Tongue (tissue), 2 donors: Measurements from ENCODE around the gene RPIA. TPM values are rescaled to one million over a fixed set of nuclear protein-coding genes. Genes with fewer than 3 reads are reported as not detected.
"Not testable (repeated sequence)": the region's sequence is repeated elsewhere in the genome, so short reads cannot be mapped to it uniquely, and the experiment has no call there.

Experiments used
- DNase-seq: peaks from one replicate; pipeline ENCODE4 v3.0.0-alpha.2; 2015
- total RNA-seq: library from RNA; depleted of rRNA; stranded (reverse); fragments of >200 nt; gene quantifications from one replicate; pipeline ENCODE4 v1.2.3, GENCODE V29; 2014

Gene RPIA
- total RNA-seq, 1 donor from 2014 or later = 17.4 TPM

DNA sequence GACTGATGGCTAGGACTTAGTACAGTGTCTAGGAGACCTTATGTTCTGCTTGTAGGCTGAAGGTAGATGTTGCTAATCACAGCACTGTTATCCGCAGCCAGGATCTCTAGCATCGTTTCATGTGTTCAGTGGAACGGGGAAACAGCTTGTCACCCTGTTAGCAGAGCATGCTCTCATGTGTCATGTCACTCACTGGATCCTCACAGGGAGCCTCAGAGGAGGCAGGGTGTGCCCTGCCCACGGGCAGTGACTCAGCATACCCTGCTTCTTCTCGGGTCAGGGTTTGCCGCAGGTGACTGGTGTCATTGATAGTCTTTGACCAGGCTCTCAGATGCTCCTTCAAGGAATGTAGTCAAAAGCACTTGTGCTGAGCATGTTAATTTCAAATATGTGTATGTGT is 44.4 kb downstream of the RPIA start:
- DNase-seq = no peak

GRCh38 chr2:88736437-88736836 is 45.0 kb downstream of the RPIA start:
- DNase-seq = no peak

DNA sequence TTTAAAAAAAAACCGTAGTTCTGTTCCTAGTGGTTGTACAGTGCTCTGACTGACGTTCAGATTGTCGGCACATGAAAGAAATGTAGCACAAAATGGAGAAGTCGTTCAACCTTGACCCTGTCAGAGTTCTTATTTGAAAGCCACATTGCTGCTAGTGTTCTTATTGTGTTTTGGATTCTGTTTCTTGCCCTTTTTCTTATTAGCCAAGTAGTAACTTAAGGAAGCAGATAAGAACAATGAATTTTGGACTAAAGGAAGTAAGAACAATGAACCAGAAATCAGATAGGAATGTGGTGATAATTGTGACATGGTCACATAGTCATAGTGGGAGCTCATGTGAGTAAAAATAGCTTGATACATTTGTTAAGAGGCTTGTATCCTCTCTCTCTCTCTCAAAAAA is 45.9 kb downstream of the RPIA start:
- DNase-seq = no peak

DNA sequence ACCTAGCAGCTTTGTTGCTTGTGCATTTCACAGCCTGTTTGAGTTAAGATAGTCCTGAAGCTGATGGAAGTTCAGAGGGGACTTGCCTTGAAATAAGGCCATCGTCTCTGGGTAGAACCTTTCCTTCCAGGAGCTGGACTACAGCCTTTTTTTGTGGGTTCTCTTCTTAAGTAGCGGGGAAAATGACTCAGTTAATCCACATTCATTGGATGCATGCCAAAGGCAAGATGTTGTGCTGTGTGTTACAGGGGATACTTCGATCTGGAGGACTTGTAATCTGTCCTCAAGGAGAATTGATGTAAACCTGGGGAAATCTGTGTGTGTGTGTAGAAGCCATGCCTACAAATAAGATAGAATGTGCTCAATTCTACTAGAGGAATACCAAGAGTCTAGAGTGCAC is 46.8 kb downstream of the RPIA start:
- no peak for DNase-seq

- DNase-seq = peak; percentile 80
These were observed 48.6 kb downstream of the RPIA start for GRCh38 chr2:88739985-88740600.

- DNase-seq = no peak
These were observed 55.5 kb downstream of the RPIA start for GRCh38 chr2:88746929-88747490.

- DNase-seq = no peak
These were observed 56.5 kb downstream of the RPIA start for GRCh38 chr2:88747990-88748389.

DNA sequence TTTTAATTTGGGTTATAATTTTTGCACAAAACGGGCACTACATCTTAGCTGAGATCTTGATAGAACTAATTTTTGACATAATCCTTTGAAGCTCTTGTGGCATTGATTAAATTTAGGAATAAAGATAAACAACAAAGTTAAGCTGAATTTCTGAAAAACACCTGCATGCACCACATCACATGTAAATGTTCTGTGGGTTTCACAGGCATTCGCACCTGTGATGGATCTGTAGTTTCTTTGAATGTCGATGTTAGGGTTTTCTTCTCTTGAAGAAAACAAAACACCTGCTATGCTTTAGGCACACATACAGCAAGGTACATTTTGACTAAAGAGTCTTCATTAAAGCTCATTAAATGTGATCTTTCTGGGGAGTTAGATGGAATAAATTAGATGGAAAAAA is 60.3 kb downstream of the RPIA start:
- DNase-seq = no peak

- peak; percentile 17 for DNase-seq
These were observed 62.5 kb downstream of the RPIA start for GRCh38 chr2:88753833-88754584.

- no peak for DNase-seq
These were observed 63.3 kb downstream of the RPIA start for GRCh38 chr2:88754585-88755320.

GRCh38 chr2:88755836-88756235 is 64.4 kb downstream of the RPIA start:
- DNase-seq = no peak

DNA sequence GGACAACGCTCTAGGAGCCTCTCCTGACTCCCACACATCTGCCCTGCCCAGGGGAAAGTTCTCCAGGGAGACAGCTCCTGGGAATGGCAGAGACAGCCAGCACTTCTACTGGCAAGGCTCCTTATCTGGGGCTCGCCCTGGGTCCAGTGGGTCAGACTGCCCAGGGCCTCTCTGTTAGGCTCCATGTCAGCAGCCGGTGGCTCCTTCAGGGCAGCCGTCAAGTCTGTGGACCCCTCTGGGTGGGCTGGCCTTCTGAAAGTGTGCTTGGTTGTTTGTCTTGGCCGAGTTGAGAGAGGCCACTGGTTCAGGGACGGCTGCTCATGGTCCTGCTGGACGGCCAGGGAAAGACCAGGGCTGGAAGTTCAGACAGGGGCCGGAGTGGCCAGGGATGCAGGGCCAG is 65.6 kb downstream of the RPIA start:
- DNase-seq = no peak

- not testable (repeated sequence) for DNase-seq
These were observed 67.2 kb downstream of the RPIA start for GRCh38 chr2:88758702-88759101.

GRCh38 chr2:88760819-88761598 is 69.5 kb downstream of the RPIA start:
- no peak for DNase-seq

DNA sequence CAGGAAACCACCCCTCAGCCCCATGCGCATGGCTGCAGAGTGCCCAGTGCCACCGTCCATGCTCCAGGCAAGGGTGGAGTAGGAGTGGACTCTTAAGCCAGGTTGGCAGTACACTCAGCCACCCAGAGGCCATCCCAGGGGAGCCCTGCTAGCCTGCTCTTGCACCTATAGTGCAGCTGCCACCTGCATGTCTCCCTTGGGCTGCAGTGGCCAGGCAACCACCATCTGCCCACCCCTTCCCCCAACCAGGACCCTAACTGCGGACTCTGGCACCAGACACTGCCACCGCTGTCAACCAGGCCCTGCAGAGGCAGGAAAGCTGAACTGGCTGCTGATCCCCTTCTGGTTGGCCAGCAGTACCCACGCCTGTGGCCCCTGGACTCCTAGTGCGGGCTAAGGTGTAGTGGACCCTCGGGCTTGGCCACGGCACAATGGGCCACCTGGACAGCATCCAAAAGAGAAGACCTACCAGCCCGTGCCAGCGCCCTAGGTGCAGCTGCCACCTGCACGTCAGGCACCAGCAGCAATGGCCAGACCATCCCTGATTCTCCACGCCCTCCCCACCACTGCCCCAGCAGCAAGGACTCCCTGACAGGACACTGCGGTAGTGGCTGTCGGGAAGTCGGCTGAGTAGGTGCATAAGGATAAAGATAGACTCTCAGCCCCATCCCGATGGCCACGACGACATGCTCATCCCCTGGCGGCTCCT is 72.8 kb downstream of the RPIA start:
- DNase-seq = no peak

GRCh38 chr2:88764850-88765153 is 73.3 kb downstream of the RPIA start:
- no peak for DNase-seq

- DNase-seq = peak; percentile 64
These were observed 73.8 kb downstream of the RPIA start for GRCh38 chr2:88765154-88765888.

DNA sequence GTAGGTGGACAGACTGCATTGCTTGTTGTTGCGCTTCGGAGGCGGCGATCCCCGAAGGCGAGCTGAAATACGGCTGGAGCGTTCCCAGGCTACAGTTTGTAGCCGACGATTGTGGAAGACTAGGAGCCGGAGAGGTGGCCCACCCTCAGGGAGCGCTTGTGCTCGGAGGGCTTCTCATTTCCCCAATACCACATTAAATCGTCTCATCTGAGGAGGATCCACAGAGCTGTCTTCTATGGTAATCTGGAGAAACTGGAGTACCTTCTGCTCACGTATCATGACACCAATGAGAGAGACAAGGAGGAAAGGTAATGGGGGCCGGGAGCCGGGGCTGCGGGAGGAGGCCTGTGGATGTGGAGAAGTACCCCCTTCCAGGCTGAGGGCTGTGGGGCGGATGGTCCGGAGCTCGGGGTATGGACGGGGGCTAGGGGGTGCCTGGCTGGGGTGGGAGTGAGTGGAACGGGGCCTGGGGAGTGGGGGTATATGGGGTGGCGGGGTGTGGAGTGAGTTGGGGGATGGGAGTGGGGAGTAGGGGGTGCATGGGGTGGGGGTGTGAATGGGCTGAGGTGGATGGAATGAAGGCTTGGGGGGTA is 74.5 kb downstream of the RPIA start:
- not testable (repeated sequence) for DNase-seq

- no peak for DNase-seq
These were observed 78.5 kb downstream of the RPIA start for GRCh38 chr2:88770016-88770415.

DNA sequence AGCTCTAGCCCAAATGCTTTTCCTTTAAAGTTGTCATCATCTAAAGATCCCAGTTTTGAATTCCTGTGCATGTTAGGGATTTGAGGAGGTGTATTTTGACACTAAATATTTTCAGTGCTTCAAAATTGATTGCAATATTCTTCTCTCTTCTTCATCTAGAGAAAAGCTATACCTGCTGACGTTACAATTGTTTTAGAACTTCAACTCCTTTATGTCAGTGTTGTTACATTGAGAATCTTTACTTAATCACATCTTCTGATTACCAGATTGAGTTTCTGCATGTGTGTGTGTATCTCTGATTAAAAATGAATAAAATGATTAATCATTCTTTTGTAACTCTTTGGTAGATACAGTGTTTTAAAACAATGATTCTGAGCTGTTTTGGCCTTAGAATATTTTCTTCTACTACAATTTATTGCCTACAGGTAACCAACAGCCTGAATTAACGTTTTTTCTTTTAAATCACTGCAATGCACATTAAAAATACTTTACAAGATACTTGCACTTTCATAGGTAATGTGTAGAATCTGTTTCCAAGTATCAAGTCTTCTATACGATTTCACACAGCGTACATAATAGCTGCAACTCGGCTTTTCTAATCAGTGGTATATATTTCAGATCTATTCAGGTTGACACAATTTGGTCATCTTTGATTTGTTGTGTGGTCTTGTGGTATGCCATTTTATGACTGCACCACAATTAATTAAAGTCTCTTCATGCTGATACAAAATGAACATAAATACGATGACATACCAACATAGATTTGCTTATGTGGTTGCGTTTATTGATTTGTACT is 82.0 kb downstream of the RPIA start:
- not testable (repeated sequence) for DNase-seq
